OCI-LY3 (cell line): ENCODE measurements around the gene HAPLN2.

ENCODE experiments used
- CTCF ChIP-seq: fragments of 200-600, 300-600 bp; sonication (generic); IDR thresholded peaks from 2 replicates; pipeline ENCODE4 v1.5.1; 2014; ENCODE audit warnings: antibody characterized with exemption, low read length, low read depth
- EZH2phosphoT487 ChIP-seq: fragments of 200-600 bp; shearing (Covaris generic); IDR thresholded peaks from 2 replicates; pipeline ENCODE4 v1.6.1; 2018; ENCODE audit warnings: antibody characterized with exemption, mixed run types, low read depth

GRCh38 chr1:156652992-156653355 lies 33.8 kb downstream of the HAPLN2 start:
- TF ChIP-seq CTCF (no peak), EZH2phosphoT487 (no peak)
